GM11168 (cell line): Measurements from ENCODE around the gene ANTXR1.
"Not testable (repeated sequence)": the region's sequence is repeated elsewhere in the genome, so short reads cannot be mapped to it uniquely, and the experiment has no call there.

Source experiments
- in situ Hi-C: fragments of 300-500 bp; cut with MboI; formaldehyde crosslinking; loops from one replicate; pipeline ENCODE4 v1.12.0; 2022; ENCODE audit warnings: low sequenced_read_pairs; ENCODE audit not compliant: unreplicated experiment

Gene ANTXR1

GRCh38 chr2:69250981-69251380 lies 238.0 kb downstream of the ANTXR1 start:
- in situ Hi-C loops: no loop called here

GRCh38 chr2:69251943-69252342 lies 239.0 kb downstream of the ANTXR1 start:
- in situ Hi-C loops: no loop called here

- in situ Hi-C loops: no loop called here
Observed at GRCh38 chr2:69253112-69253511, 240.1 kb downstream of the ANTXR1 start.

- in situ Hi-C loops: no loop called here
Observed at GRCh38 chr2:69253611-69254301, 240.8 kb downstream of the ANTXR1 start.

- in situ Hi-C loops: no loop called here
Observed at GRCh38 chr2:69255760-69256159, 242.8 kb downstream of the ANTXR1 start.

DNA sequence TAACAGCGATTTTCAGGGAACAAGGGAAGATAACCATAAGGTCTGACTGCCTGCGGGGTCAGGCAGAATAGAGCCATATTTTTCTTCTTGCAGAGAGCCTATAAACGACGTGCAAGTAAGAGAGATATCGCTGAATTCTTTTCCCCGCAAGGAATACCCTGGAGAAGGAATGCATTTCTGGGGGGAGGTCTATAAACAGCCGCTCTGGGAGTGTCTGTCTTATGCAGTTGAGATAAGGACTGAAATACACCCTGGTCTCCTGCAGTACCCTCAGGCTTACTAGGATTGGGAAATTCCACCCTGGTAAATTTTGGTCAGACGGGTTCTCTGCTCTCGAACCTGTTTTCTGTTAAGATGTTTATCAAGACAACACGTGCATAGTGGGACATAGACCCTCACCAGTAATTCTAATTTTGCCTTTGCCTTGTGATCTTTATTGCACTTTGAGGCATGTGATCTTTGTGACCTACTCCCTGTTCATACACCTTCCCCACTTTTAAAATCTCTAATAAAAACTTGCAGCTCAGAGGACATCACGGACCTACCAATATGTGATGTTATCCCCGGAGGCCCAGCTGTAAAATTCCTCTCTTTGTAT lies 247.1 kb downstream of the ANTXR1 start:
- in situ Hi-C loops: not testable (repeated sequence)

- in situ Hi-C loops: no loop called here
Observed at GRCh38 chr2:69260666-69261065, 247.7 kb downstream of the ANTXR1 start.

- in situ Hi-C loops: no loop called here
Observed at GRCh38 chr2:69269330-69269729, 256.4 kb downstream of the ANTXR1 start.

- in situ Hi-C loops: no loop called here
Observed at GRCh38 chr2:69271831-69272257, 258.9 kb downstream of the ANTXR1 start.

- in situ Hi-C loops: no loop called here
Observed at GRCh38 chr2:69272803-69273471, 260.0 kb downstream of the ANTXR1 start.

- in situ Hi-C loops: loop anchor here (25.0 kb wide), 1 partner anchor 238 kb away; no protein-coding TSS in a partner anchor
Observed at GRCh38 chr2:69275490-69275889, 262.5 kb downstream of the ANTXR1 start.

DNA sequence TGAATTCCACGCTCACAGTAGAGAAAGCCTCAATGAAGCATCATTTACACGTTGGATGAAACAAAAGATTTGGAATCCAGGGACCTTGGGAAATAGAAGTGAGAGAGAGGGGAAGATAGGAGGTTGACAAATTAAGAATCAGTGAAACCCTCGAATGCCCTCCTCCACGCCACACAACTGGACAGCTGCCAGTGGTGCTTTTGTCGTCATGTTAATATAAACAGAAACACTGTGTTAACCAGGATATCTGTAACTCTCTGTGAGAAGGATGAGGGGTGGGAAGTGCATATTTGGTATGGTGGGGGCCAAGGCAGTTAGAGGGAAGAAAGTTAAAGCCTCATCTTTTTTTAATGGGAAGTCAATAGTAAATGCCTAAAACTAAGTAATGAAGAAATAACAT lies 265.4 kb downstream of the ANTXR1 start:
- in situ Hi-C loops: loop anchor here (25.0 kb wide), 1 partner anchor 241 kb away; no protein-coding TSS in a partner anchor

DNA sequence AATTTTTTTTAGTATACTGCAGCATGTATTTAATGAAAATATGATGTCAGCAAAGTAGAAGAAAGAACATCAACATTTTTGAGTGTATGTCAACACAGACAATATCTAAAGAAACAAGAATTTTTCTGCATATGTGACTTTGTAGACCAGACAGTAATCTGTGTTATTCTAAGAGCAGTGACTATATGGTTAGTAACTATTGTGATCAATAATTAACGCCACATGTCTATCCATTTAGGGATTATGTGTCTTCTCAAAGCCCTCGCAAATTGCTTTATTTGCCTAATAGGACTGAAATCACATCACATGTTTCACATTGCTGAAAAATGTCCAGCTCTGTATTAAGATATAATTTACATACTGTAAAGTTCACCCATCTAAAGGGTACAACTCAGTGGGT lies 266.2 kb downstream of the ANTXR1 start:
- in situ Hi-C loops: loop anchor here (25.0 kb wide), 1 partner anchor 242 kb away; no protein-coding TSS in a partner anchor

DNA sequence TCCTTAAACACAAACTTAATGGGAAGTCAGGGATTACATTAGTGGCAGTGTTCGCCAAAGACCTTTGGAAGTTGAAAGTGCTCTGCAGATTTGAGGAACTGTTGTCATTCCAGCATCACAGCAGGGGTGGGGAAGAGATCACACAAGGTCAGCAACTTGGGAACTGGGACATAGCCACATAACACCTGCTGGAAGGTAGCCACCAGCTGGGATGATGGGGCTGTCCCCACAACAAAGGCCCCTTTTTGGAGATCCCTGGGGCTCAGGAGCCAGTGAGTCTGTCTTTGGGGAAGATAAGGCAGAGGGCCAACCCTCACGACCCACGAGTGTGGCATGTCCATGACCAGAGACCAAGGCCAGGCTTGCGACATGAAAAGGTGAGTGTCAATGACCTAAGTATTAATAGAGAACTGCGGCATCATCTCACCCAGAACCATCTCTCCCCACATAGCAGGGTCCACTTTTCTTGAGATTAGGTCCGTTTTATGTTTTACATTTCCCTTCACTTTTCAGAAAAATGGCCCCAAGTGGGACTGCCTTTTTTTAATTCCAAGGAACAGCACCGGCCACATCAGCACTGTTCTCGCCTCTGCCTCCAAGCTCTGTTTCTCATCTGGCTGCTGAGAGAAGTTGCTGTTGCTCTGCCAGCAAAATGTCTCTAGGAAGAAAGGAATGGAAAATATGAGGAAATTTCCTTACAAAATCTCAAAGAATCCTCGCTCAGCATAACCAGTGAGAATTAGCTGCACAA lies 267.1 kb downstream of the ANTXR1 start:
- in situ Hi-C loops: loop anchor here (25.0 kb wide), 1 partner anchor 243 kb away; no protein-coding TSS in a partner anchor

- in situ Hi-C loops: loop anchor here (25.0 kb wide), 1 partner anchor 244 kb away; no protein-coding TSS in a partner anchor
Observed at GRCh38 chr2:69280796-69281412, 267.9 kb downstream of the ANTXR1 start.

- in situ Hi-C loops: loop anchor here (25.0 kb wide), 1 partner anchor 248 kb away; no protein-coding TSS in a partner anchor
Observed at GRCh38 chr2:69285379-69285894, 272.5 kb downstream of the ANTXR1 start.

- in situ Hi-C loops: loop anchor here (25.0 kb wide), 1 partner anchor 250 kb away; no protein-coding TSS in a partner anchor
Observed at GRCh38 chr2:69287544-69287943, 274.6 kb downstream of the ANTXR1 start.

- in situ Hi-C loops: loop anchor here (25.0 kb wide), 1 partner anchor 251 kb away; no protein-coding TSS in a partner anchor
Observed at GRCh38 chr2:69288429-69288828, 275.4 kb downstream of the ANTXR1 start.

DNA sequence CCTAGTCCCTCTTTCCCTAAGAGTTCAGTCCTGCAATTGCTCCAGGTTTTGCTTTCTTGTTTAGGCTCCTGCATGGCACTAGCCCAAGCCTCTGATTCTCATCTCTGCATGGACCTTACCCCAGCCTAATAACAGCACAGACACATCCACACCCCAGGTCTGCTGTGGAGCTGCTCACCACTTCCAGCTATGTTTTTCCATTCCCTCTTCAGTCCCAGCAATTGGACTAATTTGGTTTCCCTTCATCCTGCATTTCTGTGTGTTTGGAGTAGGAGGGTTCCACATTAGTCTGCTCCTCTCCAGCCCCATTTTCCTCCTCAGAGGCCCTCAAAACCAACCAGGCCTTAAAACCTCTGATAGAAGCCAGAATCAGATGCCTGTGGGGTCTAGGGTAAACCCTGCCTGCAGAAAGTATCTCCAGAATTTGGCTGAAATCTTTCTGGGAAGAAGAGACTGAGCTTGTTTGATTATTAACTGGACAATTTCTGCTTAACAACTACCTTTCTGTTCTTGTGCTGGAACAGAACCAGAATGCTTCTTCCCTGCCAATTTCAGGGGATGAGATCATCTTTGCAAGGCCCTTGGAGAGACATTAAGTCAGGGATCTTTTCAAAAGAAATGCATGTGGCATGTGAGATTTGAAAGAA lies 278.1 kb downstream of the ANTXR1 start:
- in situ Hi-C loops: loop anchor here (25.0 kb wide), 1 partner anchor 254 kb away; no protein-coding TSS in a partner anchor
